Peyer's patch (tissue), 4 donors: ENCODE results near the gene UBAC1.

Experiments
- CTCF ChIP-seq, 6 experiments: fragments of 450-650 bp in 4 of 6; fragments of 200-600 bp in 2 of 6; sonication (generic) in 1 of 6; IDR thresholded peaks; one replicate each; pipeline ENCODE4 v1.5.1; 2017 to 2019; ENCODE audit warnings: antibody characterized with exemption in 6 of 6, mild to moderate bottlenecking in 3 of 6, moderate library complexity in 1 of 6
- POLR2A ChIP-seq, 2 donors: fragments of 450-650 bp; IDR thresholded peaks; one replicate each; pipeline ENCODE4 v1.5.1; 2017; ENCODE audit warnings: antibody characterized with exemption in 2 of 2, mild to moderate bottlenecking in 2 of 2, moderate library complexity in 2 of 2

GRCh38 chr9:135962696-135963307 lies 1.6 kb upstream of the UBAC1 start:
- no peak for TF ChIP-seq CTCF (IDR thresholded peaks at IDR 0.05)
- TF ChIP-seq POLR2A (IDR thresholded peaks at IDR 0.05): no peak
